BLaER1 treated with 17β-estradiol and CSF1 and Interleukin-3, amounts not matched to agents 10 nM and 100 nM (cell line): ENCODE data around the gene WDFY1.

ENCODE experiments used
- H3K27ac ChIP-seq, 11 experiments: shearing (Covaris generic); formaldehyde crosslinking; 2 replicates each; pipeline ENCODE4 v1.8.1; 2022
- H3K27me3 ChIP-seq, 11 experiments: shearing (Covaris generic); formaldehyde crosslinking; 2 replicates each; pipeline ENCODE4 v1.8.1; 2022
- H3K36me3 ChIP-seq, 11 experiments: shearing (Covaris generic); formaldehyde crosslinking; 2 replicates each; pipeline ENCODE4 v1.8.1; 2022
- H3K4me1 ChIP-seq, 10 experiments: shearing (Covaris generic); formaldehyde crosslinking; 2 replicates each; pipeline ENCODE4 v1.8.1; 2022
- H3K4me2 ChIP-seq, 11 experiments: shearing (Covaris generic); formaldehyde crosslinking; 2 replicates each; pipeline ENCODE4 v1.8.1; 2022
- H3K4me3 ChIP-seq, 10 experiments: shearing (Covaris generic); formaldehyde crosslinking; 2 replicates each; pipeline ENCODE4 v1.8.1; 2022
- H3K9ac ChIP-seq, 11 experiments: shearing (Covaris generic); formaldehyde crosslinking; 2 replicates each; pipeline ENCODE4 v1.8.1; 2022
- H3K9me3 ChIP-seq, 11 experiments: shearing (Covaris generic); formaldehyde crosslinking; replicated peaks in 1 of 11; 2 replicates each; pipeline ENCODE4 v1.8.1; 2022
- H4K20me1 ChIP-seq, 11 experiments: shearing (Covaris generic); formaldehyde crosslinking; 2 replicates each; pipeline ENCODE4 v1.8.1; 2022
- Cebpa-rat ChIP-seq, 11 experiments: shearing (Covaris generic); IDR thresholded peaks; 2 replicates each; pipeline ENCODE4 v1.8.1; 2022

Gene WDFY1

DNA sequence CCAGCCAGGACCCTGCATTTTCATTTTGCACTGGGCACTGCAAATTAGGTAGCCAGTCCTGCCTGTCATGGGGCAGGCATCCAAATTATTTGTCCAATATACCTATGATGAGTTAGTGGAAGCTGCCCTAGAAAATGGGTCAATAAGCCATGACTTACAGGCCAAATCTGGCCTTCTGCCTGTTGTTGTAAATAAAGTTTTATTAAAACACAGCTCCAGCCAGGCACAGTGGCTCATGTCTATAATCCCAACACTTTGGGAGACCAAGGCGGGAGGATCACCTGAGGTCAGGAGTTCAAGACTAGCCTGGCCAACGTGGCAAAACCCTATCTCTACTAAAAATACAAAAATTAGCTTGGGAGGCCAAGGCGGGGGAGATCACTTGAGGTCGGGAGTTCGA, 116.0 kb downstream of the WDFY1 start:
- no peak for TF ChIP-seq Cebpa-rat (IDR thresholded peaks at IDR 0.05)
- Histone ChIP-seq H3K9me3 (peaks cover 0 to 10% (median 3%) of the 10 kb centered on the region in 11 experiments; a peak in 1 of 22 replicates), H3K4me2 (no peak overlapping the region), H3K27ac (no peak overlapping the region), H3K27me3 (no peaks in the 10 kb centered on the region), H3K9ac (no peak overlapping the region), H4K20me1 (peaks cover 0 to 4% (median 0%) of the 10 kb centered on the region in 11 experiments; a peak in 1 of 22 replicates), H3K4me1 (0 out of 20 replicates have a peak, but pooled peaks cover 0 to 3% (median 0%) of the 10 kb centered on the region in 10 experiments), H3K36me3 (peaks cover 0 to 5% (median 0%) of the 10 kb centered on the region in 11 experiments; a peak in 3 of 22 replicates), H3K4me3 (no peak overlapping the region)

- Histone ChIP-seq H3K27ac (no peak overlapping the region), H3K36me3 (peaks cover 0 to 5% (median 0%) of the 10 kb centered on the region in 11 experiments; a peak in 2 of 22 replicates), H3K4me1 (0 out of 20 replicates have a peak, but pooled peaks cover 0 to 3% (median 0%) of the 10 kb centered on the region in 10 experiments), H4K20me1 (peaks cover 0 to 2% (median 0%) of the 10 kb centered on the region in 11 experiments; a peak in 1 of 22 replicates), H3K27me3 (no peaks in the 10 kb centered on the region), H3K9ac (no peak overlapping the region), H3K4me2 (no peak overlapping the region), H3K9me3 (peaks cover 0 to 13% (median 3%) of the 10 kb centered on the region in 11 experiments; a peak in 1 of 22 replicates), H3K4me3 (no peak overlapping the region)
- TF ChIP-seq Cebpa-rat (IDR thresholded peaks at IDR 0.05), result no peak
These were observed 116.8 kb downstream of the WDFY1 start for GRCh38 chr2:223828314-223828713.

GRCh38 chr2:223826995-223827394, 118.1 kb downstream of the WDFY1 start:
- Histone ChIP-seq H3K9ac (no peak overlapping the region), H3K27me3 (no peaks in the 10 kb centered on the region), H4K20me1 (no peaks in the 10 kb centered on the region), H3K4me1 (no peaks in the 10 kb centered on the region), H3K36me3 (peaks cover 0 to 5% (median 0%) of the 10 kb centered on the region in 11 experiments; a peak in 2 of 22 replicates), H3K4me2 (no peak overlapping the region), H3K9me3 (peaks cover 0 to 13% (median 3%) of the 10 kb centered on the region in 11 experiments; a peak in 1 of 22 replicates), H3K4me3 (no peak overlapping the region), H3K27ac (no peak overlapping the region)
- no peak for TF ChIP-seq Cebpa-rat (IDR thresholded peaks at IDR 0.05)
